Left renal cortex interstitium (tissue), 4 donors: ENCODE measurements around the gene CXCR6. TPM values are rescaled to one million over a fixed set of nuclear protein-coding genes. Genes with fewer than 3 reads are reported as not detected.

Experiments used
- DNase-seq, 4 donors: peaks; one replicate each; pipeline ENCODE4 v3.0.0-alpha.2; 2013; ENCODE audit warnings: low read depth in 4 of 4, low spot score in 2 of 4, missing footprints in 1 of 4
- polyA plus RNA-seq, 4 donors: library from polyadenylated mRNA; unstranded; fragments of 120-200 nt; gene quantifications; one replicate each; pipeline ENCODE4 v1.2.1, GENCODE V29; 2013; ENCODE audit not compliant: insufficient read length in 4 of 4

CXCR6 gene
- polyA plus RNA-seq: 1 to 10 TPM in 1 of 4 donors, under 1 TPM in 3; 0.14 to 1.1 (median 0.30) TPM

GRCh38 chr3:45943207-45943846, at the start of gene CXCR6:
CXCR6 (plus strand) TSS chr3:45943464; CDS start chr3:45946482, 3,018 bp downstream.
- DNase-seq: no peak

GRCh38 chr3:45894015-45894414, 49.2 kb upstream of the CXCR6 start:
- no peak for DNase-seq

- no peak for DNase-seq
These were observed 47.4 kb upstream of the CXCR6 start for GRCh38 chr3:45895686-45896468.

- no peak for DNase-seq
These were observed 46.3 kb upstream of the CXCR6 start for GRCh38 chr3:45896956-45897355.

DNA sequence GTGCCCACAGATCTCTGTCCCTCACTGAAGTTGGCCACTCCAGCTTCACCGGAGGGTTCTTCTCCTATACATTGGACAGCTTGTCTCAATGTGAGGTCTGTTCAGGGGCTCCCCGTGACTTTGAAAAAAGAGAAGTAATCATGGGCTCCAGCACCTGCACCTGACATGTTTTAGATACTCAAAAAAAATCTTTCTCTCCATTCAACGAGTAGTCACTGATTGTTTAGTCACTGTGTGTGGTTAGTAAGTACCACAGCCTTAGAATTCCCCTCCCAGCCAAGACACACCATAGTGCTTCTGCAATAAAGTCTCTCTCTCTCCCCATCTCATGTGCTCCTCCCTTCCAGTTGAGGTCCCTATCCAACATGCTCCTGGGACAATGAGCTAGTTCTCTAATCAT, 38.3 kb upstream of the CXCR6 start:
- no peak for DNase-seq

DNA sequence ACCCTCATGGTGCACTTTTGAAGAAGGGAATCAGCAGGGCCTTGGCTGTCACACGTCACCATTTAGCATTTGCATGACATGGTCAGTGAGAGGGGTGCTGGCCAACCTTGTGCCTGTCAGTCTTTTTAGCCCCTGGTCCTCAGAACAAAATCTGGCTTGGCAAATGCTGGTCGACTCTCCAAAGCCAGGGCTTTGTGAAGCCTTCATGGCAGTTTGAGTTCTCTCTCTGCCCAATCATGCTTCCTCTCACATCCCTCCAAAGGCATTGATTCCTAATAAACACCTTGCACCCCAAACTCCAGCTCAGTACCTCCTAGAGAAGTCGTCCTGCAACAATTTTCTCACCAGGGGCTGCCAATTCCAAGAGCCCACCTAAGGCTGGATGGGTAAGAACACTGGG, 37.5 kb upstream of the CXCR6 start:
- no peak for DNase-seq

- no peak for DNase-seq
These were observed 36.4 kb upstream of the CXCR6 start for GRCh38 chr3:45906681-45907407.

DNA sequence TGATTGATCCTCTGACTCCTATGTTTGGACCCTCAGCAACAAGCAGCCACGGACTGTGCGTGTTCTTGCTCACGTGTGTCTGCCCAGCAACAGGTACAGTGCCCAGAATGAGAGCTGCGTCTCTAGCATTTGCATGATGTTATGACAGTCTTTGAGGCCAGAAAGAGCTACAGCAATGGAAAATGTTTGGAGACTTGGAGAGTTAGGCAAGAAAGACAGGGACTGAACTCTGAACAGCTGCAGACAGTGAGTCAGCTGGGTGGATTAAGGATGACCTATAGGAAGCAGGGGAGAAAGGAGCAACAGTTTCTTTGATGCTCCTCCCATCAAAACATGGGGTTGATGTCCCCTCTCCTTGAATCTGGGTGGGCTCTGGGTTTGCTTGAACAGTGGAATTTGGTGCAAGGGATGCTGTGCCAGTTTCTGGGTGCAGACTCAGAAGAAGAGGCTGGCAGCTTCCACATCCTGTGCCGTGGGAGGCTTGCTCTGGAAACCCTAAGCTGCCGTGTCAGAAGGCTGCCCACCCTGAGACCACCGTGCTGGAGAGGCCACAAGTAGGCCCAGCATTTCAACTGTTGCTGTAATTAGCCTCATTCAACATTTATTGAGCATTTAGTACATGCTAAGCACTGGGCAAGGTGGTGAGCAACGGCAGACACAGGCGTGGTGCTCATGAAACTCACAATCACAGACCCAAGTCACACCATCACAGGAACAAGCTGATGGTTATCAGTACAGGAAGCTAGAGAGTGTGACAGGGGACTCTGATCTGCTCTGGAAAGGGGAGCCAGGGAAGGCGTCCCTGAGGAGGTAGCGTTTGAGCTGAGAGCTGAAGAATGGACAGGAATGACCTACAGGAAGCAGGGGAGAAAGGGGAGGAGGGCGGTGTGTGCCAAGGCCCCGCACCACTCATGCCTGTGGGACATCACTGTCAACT, 35.2 kb upstream of the CXCR6 start:
- no peak for DNase-seq

- no peak for DNase-seq
These were observed 34.5 kb upstream of the CXCR6 start for GRCh38 chr3:45908761-45909160.

- no peak for DNase-seq
These were observed 33.7 kb upstream of the CXCR6 start for GRCh38 chr3:45909542-45909941.

DNA sequence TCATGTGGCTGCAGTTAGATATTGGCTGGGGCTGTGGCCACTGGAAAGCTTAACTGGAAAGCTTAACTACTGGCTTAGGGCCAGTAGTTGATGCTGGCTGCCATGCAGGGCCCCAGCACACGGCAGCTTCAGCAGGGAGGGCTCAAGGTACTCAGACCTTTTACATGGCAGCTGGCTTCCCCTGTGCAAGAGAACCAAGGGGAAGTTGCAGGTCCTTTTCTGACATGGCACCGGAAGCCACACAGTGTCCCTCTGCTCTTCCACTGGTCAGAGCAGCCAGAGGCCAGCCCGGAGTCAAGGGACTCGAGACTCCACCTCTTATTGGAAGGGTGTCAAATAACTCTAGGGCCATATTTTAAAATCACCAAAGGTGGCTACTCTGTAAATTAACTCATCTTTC, 32.4 kb upstream of the CXCR6 start:
- no peak for DNase-seq

GRCh38 chr3:45911511-45912226, 31.6 kb upstream of the CXCR6 start:
- DNase-seq: no peak

GRCh38 chr3:45912435-45912834, 30.8 kb upstream of the CXCR6 start:
- DNase-seq: no peak

- DNase-seq: no peak
These were observed 28.8 kb upstream of the CXCR6 start for GRCh38 chr3:45914362-45915058.

DNA sequence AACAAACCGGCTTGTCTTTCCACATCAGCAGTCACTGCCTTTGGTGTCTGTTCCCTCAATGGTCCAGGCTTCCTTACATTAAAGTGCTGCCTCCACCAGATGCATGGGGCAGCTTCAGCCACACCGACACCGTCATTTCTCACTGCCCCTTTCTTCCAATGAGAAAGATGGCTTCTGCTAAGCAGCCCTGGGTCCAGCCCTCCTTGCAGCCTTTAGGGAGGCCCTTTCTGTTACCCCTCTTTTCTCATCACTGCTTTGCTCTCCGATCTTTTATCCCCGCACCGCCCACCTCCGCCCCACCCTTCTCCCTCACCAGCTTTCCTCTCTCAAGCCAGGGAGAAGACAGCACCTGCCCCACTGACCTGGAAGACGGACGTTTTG, 28.2 kb upstream of the CXCR6 start:
- DNase-seq: no peak

- no peak for DNase-seq
These were observed 27.6 kb upstream of the CXCR6 start for GRCh38 chr3:45915518-45916231.

DNA sequence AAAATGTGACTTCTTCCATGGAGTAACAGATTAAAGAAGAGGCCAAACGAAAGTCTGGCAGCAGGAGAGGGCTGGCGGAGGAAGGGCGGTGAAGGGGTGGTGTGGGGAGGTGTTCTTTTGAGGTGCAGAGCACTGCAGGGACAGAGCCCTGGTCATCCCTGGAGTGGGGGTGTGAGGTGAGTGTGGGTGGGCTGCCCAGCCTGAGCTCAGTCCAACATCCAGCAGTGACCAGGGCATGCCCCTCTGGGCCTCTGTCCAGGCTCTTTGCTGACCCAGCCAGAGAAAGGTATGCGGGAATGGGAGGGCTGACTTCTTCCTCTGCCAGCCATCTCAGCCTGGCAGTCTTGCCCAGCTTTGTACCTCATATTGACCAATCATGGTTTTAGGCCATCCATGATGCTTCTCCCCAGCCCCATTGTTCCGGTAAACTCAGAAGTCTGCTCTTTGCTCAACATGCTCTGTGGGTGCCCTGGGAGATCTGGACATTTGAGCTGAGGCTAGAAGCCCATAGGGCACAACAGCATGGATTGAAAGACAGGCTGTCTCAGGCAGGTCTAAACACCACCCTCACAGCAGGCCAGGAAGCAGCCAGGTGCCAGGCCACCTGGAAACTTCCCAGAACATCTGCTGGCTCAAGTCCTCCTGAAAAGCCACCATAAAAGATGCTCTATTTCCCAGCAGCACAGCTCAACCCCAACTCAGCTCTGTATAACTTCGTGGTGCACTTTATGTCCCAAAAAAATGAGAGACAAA, 25.9 kb upstream of the CXCR6 start:
- no peak for DNase-seq
